IPS-15b (cell line): ENCODE data around the gene SCMH1.

Source experiments
- H3K27me3 ChIP-seq: one replicate; pipeline ENCODE4 v1.6.1; 2013; ENCODE audit warnings: low read length; ENCODE audit not compliant: control insufficient read depth, insufficient read depth
- H3K36me3 ChIP-seq: one replicate; pipeline ENCODE4 v1.6.1; 2013; ENCODE audit warnings: low read length; ENCODE audit not compliant: control insufficient read depth, insufficient read depth
- H3K4me1 ChIP-seq: one replicate; pipeline ENCODE4 v1.6.1; 2013; ENCODE audit warnings: mild to moderate bottlenecking, low read length; ENCODE audit not compliant: control insufficient read depth, insufficient read depth
- H3K4me3 ChIP-seq: one replicate; pipeline ENCODE4 v1.5.1; 2013; ENCODE audit warnings: low read depth, low read length
- H3K9ac ChIP-seq: one replicate; pipeline ENCODE4 v1.6.1; 2013; ENCODE audit warnings: low read depth, mild to moderate bottlenecking, low read length
- H3K9me3 ChIP-seq: one replicate; pipeline ENCODE4 v1.6.1; 2013; ENCODE audit warnings: mild to moderate bottlenecking, low read length; ENCODE audit not compliant: control insufficient read depth, insufficient read depth

Gene SCMH1

GRCh38 chr1:41033272-41033671 is 208.8 kb downstream of the SCMH1 start:
- Histone ChIP-seq H3K27me3 (no peaks in the 10 kb centered on the region), H3K9me3 (no peaks in the 10 kb centered on the region), H3K4me1 (peaks cover 7% of the 10 kb centered on the region), H3K9ac (no peak overlapping the region), H3K36me3 (no peaks in the 10 kb centered on the region), H3K4me3 (no peak overlapping the region)

DNA sequence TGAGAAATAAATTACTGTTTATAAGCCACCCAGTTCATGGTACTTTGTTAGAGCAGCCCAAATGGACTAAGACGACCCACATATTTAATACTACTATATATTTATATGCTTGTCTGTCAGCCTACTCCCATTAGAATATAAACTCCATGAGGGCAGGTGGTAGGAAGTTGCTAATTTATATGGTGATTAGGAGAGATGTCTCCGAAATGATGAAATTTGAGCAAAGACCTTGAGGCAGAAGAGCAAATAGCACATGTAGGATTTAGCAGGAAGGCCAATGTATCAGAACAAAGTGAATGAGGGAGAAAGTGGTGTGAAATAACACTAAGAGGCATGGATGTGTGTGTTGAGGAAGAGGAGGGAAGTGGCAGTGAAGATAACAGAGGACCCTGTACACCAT is 210.0 kb downstream of the SCMH1 start:
- H3K27me3 ChIP-seq = no peaks in the 10 kb centered on the region
- H3K4me3 ChIP-seq = no peak overlapping the region
- no peak overlapping the region for H3K9ac ChIP-seq
- H3K36me3 ChIP-seq = peaks cover 5% of the 10 kb centered on the region
- H3K4me1 ChIP-seq = peaks cover 7% of the 10 kb centered on the region
- H3K9me3 ChIP-seq = no peaks in the 10 kb centered on the region

GRCh38 chr1:41030872-41031616 is 211.1 kb downstream of the SCMH1 start:
- no peaks in the 10 kb centered on the region for H3K27me3 ChIP-seq
- H3K9ac ChIP-seq = no peak overlapping the region
- peaks cover 5% of the 10 kb centered on the region for H3K36me3 ChIP-seq
- H3K4me1 ChIP-seq = peaks cover 7% of the 10 kb centered on the region
- no peak overlapping the region for H3K4me3 ChIP-seq
- no peaks in the 10 kb centered on the region for H3K9me3 ChIP-seq

- Histone ChIP-seq H3K4me3 (no peak overlapping the region), H3K27me3 (no peaks in the 10 kb centered on the region), H3K9ac (no peak overlapping the region), H3K36me3 (peaks cover 5% of the 10 kb centered on the region), H3K4me1 (peaks cover 4% of the 10 kb centered on the region), H3K9me3 (no peaks in the 10 kb centered on the region)
These were observed 214.0 kb downstream of the SCMH1 start for GRCh38 chr1:41028034-41028642.

DNA sequence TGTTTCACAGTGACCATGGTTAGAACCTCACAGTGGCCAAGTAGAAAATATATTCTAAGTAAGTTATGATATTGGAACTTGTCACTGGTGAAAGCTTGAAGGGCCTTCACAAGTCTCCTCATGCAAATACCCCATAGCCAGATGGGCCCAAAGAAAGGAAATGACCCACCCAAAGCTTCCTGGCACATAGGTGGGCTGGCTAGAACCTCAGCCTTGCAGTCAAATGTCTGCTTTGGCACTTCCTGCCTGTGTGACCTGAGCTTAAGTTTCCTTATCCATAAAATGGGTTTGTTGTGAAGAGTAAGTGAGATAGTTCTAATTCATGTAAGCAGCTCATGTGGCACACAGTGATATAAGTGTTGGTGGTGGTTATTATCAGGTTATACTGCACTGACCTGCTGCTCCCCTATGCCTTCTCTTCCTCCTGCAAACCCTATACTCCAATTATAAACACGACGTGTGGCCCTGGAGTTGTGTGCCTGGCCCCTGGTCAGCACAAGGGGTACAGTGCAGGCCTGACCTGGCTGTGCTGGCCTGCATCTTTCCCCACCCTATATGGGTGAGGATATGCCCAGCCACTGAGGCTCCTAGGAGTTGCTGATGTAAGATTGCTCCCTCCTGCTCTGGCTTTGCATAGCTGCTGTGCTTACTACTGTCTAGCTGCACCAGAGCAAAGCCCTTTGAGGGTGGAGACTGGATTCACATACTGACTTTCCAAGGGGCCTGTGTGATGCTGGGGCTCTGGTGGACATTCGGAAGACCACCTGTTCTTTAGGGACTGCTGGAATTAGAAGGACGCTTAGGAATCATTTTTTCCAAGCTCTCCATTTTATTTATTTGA is 215.9 kb downstream of the SCMH1 start:
- Histone ChIP-seq H3K27me3 (no peaks in the 10 kb centered on the region), H3K4me3 (no peak overlapping the region), H3K4me1 (peaks cover 6% of the 10 kb centered on the region), H3K9ac (no peak overlapping the region), H3K9me3 (no peaks in the 10 kb centered on the region), H3K36me3 (peaks cover 5% of the 10 kb centered on the region)

DNA sequence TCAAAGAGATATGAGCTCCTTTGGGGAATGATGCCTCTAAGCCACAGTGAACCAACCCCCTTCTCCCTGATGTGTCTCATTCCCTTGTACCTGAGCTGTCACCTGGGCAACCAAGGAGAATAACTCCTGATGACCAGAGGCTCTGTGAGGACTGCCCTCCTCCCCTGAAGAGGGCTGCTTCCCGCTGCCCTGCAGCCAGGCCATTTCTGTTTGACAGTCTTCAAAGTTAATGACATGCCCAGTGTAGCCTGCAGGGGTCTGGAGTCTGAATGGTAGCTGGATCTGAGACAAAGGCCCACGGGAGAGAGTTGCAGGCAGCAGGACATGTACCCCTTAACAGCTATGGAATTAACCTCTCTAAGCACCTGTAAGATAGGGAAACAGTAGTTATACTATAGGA is 217.2 kb downstream of the SCMH1 start:
- peaks cover 8% of the 10 kb centered on the region for H3K36me3 ChIP-seq
- peaks cover 2% of the 10 kb centered on the region for H3K4me1 ChIP-seq
- H3K9me3 ChIP-seq = no peaks in the 10 kb centered on the region
- H3K9ac ChIP-seq = no peak overlapping the region
- no peak overlapping the region for H3K4me3 ChIP-seq
- H3K27me3 ChIP-seq = no peaks in the 10 kb centered on the region

DNA sequence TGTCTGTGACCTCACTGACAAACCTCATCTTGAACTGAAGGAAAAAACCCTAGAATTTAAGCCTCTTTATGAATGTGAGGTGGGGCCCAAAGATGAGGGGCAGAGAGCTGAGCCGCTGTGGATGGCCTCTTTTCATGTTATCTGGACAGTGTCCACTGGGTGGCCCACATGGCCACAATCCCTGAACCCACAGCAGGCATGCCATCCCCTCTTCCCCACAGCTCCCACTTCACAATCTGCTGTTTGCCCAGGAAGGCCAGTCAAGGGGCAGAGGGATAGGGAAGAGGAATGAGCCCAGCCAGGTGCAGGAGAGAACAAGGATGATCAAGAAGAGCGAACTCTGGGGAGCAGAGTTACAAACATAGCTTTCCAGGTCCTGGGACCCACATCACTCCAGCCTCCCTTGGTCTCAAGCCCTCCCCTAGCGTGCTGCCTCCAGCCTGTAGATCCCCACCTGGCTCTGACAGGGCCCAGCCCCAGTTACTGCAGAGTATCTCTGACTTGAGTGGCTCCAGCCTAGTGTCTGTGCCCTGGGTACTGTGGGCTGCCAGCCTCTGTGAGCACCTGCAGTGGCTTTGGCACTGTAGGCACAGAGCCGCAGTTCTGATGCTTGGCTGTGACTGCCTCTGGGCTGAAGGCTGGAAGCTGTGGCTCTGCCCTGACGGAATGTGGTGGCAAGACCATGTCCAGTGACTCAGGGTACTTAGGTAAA is 218.7 kb downstream of the SCMH1 start:
- H3K9ac ChIP-seq = no peak overlapping the region
- no peak overlapping the region for H3K4me3 ChIP-seq
- peaks cover 10% of the 10 kb centered on the region for H3K36me3 ChIP-seq
- H3K9me3 ChIP-seq = no peaks in the 10 kb centered on the region
- H3K4me1 ChIP-seq = peaks cover 2% of the 10 kb centered on the region
- no peaks in the 10 kb centered on the region for H3K27me3 ChIP-seq

- Histone ChIP-seq H3K9ac (no peak overlapping the region), H3K36me3 (peaks cover 12% of the 10 kb centered on the region)
These were observed 219.7 kb downstream of the SCMH1 start for GRCh38 chr1:41022424-41022823.

GRCh38 chr1:41021526-41022308 is 220.4 kb downstream of the SCMH1 start, which contains the start of gene SLFNL1:
TSS of gene SLFNL1 (minus strand) at chr1:41021725. CDS start at chr1:41020660, 1,065 bp downstream.
- no peaks in the 10 kb centered on the region for H3K27me3 ChIP-seq
- H3K9me3 ChIP-seq = no peaks in the 10 kb centered on the region
- H3K9ac ChIP-seq = no peak within 1 kb of the TSS
- peaks cover 16% of the 10 kb centered on the region for H3K36me3 ChIP-seq
- peaks cover 2% of the 10 kb centered on the region for H3K4me1 ChIP-seq
- H3K4me3 ChIP-seq = no peak within 1 kb of the TSS

More at GRCh38 chr1:41022424-41022823, 219.7 kb downstream of the SCMH1 start:
- Histone ChIP-seq H3K9me3 (no peaks in the 10 kb centered on the region), H3K4me1 (peaks cover 2% of the 10 kb centered on the region), H3K4me3 (no peak overlapping the region), H3K27me3 (no peaks in the 10 kb centered on the region)

- Histone ChIP-seq H3K27me3 (no peaks in the 10 kb centered on the region), H3K9ac (no peak overlapping the region), H3K9me3 (no peaks in the 10 kb centered on the region), H3K36me3 (peaks cover 21% of the 10 kb centered on the region), H3K4me3 (no peak overlapping the region), H3K4me1 (peaks cover 2% of the 10 kb centered on the region)
These were observed 221.5 kb downstream of the SCMH1 start for GRCh38 chr1:41020654-41021053.
